Peyer's patch (tissue), 4 donors: Measurements from ENCODE around the gene NFATC4.

Experiments used
- CTCF ChIP-seq, 6 experiments: fragments of 450-650 bp in 4 of 6; fragments of 200-600 bp in 2 of 6; sonication (generic) in 1 of 6; IDR thresholded peaks; one replicate each; pipeline ENCODE4 v1.5.1; 2017 to 2019; ENCODE audit warnings: antibody characterized with exemption in 6 of 6, mild to moderate bottlenecking in 3 of 6, moderate library complexity in 1 of 6
- POLR2A ChIP-seq, 2 donors: fragments of 450-650 bp; IDR thresholded peaks; one replicate each; pipeline ENCODE4 v1.5.1; 2017; ENCODE audit warnings: antibody characterized with exemption in 2 of 2, mild to moderate bottlenecking in 2 of 2, moderate library complexity in 2 of 2

- TF ChIP-seq CTCF (IDR thresholded peaks at IDR 0.05): no peak
- no peak for TF ChIP-seq POLR2A (IDR thresholded peaks at IDR 0.05)
These were observed 25.1 kb upstream of the NFATC4 start for GRCh38 chr14:24342889-24343288.
